SKM-1 treated with dmso at 0.1 percent for 144 hours (cell line): ENCODE results near the gene ERGIC2.
A peak's percentile ranks its signal among the peaks of the same experiment; 100 is the strongest.

Experiments
- DNase-seq: peaks from one replicate; lab custom pipeline; 2025; ENCODE audit not compliant: unreplicated experiment; lab: John Stamatoyannopoulos, UW

Gene ERGIC2

DNA sequence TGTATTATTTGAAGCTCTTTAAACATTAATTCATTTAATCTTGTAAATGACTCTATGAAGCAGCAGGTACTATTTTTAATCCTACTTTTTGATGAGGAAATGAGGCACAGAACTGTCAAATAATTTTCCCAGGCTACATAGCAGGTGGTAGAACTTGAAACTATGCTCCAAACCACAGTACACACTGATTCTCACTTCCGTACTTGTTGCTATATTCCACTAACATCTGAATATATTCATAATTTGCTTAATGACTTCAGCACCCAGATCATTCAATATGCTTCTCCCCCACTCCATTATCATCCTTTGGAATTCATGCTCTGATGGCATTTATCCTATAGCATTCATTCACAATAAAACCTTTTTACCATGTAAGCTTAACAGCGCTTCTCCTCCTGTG is 4.9 kb downstream of the ERGIC2 start:
- DNase-seq, result no peak

DNA sequence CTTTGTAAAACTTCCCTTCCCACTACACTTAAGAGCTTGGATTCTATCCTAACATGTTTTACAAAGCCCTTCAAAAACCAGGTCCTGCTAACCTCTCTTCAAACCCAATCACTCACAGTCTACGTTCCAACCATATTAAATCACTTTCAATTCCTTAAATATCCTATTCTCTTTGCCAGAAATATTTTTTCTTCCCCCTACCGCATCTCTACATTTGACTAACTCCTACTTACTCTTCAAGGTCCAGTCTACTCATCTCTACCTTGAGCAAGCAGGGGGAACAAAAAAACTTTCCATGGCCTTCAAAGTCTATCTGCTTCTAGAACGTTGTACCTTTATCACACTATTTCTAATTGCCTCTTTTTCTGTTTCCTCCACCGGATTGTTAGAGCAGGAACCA is 6.1 kb downstream of the ERGIC2 start:
- no peak for DNase-seq

DNA sequence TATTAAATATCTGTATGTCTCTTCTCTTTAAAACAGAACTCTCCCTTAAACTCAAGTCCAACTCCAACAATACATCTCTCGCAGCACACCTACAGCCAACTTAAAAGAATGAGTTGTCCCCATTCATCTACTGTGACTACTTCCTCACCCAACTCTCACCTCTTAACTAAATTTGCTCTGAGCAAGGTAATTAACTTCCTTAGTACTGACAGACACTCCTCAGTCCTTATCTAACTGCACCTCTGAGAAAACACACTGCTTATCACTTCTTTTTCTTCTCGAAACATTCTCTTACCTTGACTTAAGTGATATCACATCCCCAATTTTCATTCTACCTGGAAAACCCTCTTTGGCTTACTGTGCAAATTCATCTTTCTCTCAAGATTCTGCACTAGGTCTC is 7.0 kb downstream of the ERGIC2 start:
- DNase-seq, result no peak

DNA sequence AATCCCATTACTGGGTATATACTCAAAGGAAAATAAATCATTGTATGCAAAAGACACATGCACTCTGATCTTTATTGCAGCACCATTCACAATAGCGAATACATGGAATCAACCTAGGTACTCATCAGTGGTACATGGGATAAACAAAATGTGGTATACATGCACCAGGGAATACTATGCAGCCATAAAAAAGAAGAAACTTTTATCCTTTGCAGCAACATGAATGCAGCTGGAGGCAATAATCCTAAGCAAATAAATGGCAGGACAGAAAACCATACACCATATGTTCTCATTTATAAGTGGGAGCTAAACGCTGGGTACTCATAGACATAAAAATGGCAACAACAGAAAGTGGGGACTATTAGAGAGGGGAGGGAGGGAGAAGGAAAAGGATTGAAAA is 15.9 kb downstream of the ERGIC2 start:
- DNase-seq, result no peak

DNA sequence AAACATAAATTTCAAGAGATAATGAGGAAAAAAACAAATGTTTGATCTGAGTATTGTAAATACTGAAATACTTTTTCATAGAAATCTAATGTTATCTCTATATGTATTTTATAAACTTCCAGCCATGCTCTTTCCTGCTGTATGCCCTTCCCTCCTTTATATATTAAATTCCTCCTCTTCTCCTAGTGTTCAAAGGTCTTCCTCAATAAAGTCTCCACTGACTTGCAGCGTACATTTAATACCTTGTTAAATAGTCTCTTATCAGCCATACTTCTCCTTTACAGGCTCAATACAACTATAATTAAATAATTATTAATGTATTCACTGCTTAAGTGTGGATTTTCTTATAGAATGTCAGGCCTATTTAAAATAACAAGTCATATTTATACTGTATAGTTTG is 26.0 kb downstream of the ERGIC2 start:
- DNase-seq, result no peak

DNA sequence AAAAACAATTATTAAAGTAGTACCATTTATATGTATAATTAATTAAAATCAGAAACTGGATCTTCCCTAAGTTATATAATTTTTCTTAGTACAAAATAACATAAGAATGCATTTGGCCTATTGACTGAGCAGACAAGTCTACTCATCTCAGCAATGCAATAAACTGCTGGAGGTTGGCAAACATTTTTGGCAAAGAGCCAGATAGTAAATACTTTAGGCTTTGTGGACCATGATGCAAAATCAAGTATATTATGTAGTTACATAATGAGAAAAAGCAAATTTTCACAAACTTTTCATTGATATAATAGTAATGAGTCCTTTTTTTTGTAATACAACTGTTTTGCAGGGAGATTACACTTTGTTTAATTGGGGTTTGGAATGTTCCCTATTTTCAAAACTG is 30.9 kb downstream of the ERGIC2 start:
- DNase-seq, result no peak

DNA sequence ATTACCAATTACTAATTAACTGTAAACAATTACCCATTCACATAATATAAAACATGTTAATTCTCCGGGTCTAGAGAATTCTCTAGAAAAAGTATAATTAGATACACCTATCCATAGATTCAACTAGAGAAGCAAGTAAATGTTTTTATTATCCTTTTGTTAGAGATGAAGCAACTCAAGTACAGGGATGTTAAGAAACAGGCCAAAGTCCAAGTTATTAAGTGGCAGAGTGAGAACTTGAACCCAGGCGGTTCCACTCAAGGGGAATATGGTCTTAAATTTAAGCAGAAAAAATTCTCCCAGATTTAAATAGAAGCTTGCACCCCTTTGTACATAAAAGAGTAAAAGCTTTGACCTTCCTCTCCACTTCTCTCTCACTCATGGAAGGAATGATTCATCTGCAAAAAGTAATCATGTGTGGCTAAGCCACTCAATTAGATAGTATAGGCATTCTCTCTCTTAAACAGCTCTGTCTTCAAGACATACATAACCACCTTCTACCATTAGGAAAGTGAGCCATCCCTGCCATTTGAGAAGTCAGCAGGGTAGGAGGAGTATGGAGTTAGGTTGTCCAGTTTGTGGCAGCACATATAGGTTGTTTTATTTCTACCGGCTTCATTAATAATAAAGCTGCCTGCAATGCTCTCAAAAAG is 34.1 kb downstream of the ERGIC2 start:
- no peak for DNase-seq

DNA sequence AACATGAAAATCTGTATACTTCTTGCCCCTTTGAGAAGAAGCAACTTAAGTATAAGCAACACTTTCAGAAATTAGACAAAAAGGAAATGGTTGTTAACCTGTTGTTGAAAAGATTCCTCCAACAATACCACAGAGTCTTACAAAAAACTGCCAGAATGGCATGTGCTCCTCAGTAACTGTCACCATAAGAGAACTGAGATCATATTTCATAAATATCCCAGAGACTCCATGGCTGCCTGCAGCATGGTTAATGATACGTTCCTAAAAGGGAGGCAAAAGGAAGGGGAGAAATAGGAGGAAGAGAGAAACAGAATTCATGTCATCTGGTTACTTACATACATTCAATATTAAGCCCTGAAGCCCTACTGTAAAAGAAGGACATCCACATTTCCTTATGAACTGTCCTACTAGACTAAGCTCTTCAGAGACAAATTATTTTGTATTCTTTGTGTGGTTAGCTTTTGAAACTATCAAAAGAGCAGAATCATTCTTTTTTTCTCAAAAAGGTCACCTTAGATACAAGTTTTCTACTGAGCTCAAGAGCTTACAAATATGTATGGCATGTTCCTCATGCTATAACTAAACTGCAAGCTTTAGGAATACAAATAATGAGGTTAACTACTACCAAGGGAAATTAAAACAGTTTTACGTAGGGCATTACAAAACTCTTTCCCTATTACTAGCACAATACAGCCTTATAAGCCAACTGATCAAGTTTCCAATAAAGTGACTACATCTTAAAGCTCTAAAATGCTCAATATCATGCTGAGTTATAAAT is 37.8 kb downstream of the ERGIC2 start:
- no peak for DNase-seq

DNA sequence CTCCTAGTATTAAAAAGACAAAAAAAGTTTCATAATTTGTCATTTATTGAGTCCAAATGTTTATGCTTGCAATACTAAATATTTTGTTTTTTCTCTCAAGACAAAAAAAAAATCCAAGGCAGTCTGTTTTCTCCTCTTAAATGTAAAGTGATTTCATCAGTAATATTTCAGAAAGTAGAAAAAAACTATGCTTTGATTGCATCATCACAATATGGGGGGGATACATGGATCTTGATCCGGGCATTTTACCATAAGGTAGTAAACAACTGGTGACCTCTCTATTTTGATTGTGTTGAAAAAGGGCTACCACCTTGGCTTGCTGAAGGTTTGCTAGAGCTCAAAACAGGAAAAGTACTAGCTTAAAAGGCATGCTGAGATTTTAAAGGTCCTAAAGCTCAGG is 43.6 kb downstream of the ERGIC2 start:
- no peak for DNase-seq

DNA sequence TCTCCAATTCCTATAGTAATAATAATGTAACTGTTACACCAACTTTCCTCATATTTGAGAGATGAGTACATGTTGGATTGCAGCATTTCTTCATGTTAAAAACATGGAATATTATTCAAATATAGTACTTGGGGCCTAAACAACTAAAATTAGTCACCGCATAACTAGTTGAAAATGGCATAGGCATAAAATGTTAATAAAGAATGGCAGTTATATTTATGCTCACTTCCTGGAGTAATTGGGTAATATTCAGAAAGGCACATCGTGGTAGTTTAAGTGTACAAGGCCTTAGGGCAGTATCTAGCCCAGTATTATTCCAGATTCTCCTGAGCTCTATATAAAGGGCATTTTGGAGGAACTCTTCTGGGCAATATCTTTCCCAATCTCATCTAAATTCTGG is 46.0 kb downstream of the ERGIC2 start:
- DNase-seq, result no peak

DNA sequence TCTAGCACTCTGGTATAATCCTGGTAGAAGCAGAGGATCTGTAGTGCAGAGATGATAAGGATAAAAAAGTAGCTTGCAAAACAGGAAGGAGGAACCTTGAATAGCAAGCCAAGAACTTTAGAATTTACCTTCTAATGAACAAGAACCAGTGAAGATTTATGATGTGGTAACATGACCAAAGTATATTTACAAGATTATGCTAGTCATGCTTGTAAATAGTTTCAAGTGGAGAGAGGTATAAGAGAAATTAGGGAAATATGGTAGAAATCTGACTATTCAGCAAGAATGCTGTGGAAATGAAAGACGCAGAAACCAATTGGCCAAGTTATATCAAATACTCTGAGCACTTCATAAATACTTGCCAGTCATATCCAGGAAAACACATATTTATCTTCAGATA is 47.8 kb downstream of the ERGIC2 start:
- no peak for DNase-seq

DNA sequence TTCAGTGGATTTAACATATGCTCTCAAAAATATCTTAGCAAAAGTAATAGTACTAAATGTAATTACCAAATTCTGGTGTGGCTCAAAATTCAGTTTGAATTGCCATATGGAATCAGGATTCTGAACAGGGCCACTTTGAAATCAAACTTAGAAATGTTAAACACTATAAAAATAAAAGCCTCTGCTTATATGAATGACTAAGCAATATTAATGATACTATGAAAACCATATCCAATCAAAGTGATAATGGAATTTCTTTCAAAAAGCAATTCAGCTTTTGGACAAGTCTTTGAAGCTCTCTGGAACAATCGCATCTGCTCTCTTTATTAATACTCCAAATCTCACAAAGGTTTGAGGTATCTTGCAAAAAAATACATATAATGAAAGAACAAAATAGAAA is 51.6 kb downstream of the ERGIC2 start:
- no peak for DNase-seq

DNA sequence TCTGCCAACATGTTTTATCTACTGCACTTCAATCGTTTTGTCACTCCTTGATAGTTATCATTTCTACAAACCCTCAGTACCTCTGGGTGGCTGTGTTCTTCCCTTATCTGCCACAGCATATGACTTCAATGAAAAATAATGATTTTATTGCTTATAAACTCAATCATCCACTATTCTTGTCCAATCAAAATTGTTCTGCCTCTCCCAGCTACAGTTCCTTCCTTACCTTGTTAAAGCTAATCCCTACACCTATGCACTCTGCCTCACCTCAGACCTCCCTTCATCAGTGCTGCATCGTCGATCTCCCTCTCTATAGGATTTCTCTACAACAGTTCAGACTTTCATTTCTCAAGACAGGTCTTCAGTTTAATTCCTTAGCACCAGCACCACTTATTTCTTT is 58.8 kb downstream of the ERGIC2 start:
- DNase-seq, result no peak

DNA sequence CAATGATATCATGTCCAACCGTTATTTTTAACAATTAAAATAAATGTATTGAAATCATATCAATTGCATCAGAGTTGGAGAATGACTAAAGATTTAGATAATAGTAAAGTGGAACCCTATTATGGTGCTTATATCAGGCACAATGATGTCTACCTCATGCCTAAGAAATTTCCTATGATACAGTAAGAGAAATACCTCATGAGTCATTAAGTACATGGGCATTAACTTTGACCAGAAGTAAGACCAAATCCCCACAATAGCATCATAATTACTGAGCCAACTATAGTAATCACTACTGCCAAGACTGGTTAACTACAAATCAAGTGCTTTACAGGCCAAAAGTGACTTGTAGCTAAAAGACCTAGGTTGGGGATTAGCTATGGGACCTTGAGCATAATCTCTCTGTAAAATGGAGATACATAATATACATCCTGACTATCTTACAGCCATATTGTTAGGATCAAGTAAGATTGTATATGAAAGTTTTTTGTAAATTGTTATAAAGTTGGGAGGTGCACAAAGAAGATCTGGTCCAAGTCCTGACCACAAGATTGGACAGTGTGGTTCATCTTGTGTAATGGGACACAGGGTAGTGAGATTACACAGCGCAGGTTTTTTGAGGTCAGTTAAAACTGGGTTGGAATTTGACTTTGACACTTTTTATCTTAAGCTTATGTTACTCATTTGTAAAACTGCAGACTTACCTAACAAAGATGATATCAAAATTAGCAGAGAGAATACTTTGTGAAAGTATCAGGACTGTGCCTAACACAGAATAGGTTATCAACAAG is 60.5 kb downstream of the ERGIC2 start:
- DNase-seq, result no peak

DNA sequence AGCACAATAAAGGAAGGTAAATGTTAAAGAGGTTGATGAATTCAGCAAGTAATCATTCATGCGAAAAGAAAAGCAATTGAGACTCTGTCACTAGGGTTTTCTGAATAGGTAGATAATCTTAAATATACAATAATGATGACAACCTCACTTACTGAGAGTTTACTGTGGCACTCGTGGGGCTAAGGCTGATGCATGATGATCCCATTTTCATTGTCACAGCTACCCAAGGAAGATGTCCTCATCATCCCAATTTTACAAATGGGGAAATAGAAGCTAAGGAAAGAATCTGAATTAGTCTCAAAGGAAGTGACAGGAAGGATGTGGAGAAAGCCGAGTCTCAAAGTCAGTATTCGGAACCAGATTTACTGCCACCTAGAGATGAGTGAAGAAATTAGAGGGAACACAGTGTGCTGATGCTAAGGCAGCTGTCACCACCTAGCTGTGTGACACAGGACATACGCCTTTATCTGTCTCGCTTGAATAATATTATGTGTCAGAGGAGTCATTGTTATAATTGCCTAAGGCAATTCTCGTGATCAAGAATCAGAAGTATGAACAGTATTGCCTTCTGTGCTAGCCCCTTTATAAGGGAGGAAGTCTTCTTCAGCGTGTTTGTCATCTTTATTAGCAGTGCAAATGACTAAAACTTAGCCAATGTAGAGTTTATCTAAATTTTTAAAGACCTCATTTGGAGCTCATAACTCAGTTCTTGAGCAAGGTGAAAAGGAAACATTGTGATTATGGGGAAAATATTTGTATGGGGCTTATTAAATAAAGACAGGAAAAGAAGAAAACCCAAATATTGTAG is 63.2 kb downstream of the ERGIC2 start:
- peak; percentile 61 for DNase-seq

DNA sequence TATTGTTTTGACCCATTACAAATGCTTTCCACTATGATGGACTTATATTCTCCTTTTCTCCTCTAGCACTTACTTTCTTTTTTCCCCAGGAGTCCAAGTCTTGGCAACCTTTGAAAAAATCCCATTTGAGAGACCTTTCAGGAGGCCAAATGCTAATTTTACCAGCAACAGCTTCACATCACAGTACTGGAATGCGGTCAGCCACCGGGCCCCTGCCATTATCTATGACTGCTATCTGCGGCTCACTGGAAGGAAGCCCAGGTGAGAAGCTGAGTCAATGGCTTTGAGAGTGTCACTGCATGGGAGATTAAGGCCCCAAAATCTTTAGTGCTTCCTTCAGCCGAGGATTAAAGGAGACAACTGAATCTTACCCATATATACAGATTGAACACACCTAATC is 64.2 kb downstream of the ERGIC2 start:
- DNase-seq, result no peak

DNA sequence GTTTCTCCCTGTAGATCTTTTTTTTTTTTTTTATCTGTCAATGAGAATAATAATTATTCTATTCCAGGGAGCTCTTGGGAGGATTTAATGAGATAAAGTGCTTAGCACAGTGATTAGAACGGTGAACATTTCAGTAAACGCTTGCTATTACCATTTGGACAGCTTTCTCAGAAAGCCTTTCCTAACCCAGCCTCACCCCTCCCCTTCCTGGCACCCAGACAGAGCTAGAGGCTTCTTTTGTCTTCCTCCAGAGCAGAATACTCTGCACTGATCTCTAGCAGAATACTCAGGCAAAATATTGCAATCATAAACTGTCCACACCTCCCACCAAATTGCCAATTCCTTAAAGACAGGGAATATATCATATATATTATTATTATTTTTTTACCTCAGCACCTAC is 66.6 kb downstream of the ERGIC2 start:
- DNase-seq, result no peak

DNA sequence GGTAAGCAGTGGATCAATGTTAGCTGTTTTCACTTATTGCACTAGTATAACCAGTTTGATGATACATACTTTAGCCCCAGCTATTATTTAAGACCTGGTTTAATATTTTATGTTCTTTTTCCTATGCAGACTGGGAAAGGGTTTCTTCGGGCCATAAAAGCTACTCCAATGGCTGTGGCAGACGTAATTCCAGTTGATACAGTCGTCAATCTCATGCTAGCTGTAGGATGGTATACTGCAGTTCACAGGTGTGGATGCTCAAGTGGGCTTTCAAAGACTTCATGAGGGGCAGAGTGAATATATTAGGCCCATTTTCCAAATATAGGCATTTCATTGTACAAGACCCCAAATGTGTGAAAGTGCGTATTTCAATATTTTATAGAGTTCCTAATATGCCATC is 70.1 kb downstream of the ERGIC2 start:
- DNase-seq, result no peak

DNA sequence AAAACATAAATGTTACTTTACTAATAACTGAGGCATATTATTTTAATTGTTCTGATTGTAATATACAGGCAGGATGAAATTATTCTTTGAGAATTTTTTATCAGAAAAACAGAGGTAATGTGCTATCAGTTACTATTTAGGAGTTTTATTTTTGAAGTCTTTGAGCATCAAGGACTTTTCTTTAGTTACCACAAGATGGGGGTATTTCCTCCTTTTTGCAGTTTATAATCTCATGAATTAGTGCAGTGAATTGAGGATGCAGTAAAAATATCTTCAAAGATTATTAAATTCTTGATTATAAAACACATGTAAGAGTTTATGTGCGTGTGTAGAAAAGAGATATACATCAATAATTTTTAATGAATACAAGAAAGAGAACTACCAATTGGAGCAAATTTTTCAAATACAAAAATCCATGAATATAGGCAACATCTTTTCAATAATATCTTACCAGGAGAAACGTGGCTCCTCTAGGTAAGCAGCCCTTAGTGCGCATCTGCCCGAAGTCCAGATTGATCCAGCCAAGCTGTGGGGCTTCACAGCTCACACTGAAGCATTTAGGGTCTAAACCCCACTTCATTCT is 71.6 kb downstream of the ERGIC2 start:
- no peak for DNase-seq

DNA sequence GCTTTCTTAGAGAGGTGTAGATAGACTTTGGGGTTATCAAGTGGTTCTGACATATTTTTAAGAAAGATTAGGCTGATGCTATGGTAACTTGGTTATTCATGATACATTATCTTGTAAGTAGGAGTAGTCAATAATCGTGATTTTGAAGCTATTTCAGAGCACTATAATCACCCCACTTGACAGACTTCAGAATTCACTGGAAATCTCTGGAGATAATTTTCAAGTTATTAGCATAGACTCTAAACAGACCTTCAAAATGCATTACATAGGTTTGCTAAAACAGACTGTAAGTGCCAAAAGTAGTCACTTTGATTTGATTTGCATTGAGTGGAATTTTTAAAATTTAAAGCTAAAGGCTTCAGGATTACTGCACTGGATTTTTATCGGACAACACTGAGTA is 74.3 kb downstream of the ERGIC2 start:
- DNase-seq, result no peak

DNA sequence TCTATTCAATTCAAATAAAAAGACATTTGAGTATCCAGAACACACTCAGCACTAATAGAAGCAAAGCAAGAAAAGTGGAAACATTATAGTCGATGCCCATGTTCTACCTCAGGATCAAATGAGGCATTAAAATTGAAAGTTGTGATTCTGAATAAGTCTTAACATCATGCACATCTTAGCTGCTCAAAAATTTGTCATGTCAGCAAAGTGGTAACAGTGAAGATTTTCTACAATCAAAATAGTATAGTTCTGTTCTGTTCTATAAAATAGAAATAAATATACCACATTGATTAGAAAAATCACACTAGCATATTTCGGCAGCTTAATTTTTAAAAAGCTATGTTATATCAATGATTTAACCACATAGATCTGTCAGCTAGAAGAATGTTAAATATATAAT is 74.7 kb downstream of the ERGIC2 start:
- DNase-seq, result no peak
